Peyer's patch (tissue), 4 donors: ENCODE measurements around the gene DSTYK.

Experiments used
- CTCF ChIP-seq, 6 experiments: fragments of 450-650 bp in 4 of 6; fragments of 200-600 bp in 2 of 6; sonication (generic) in 1 of 6; IDR thresholded peaks; one replicate each; pipeline ENCODE4 v1.5.1; 2017 to 2019; ENCODE audit warnings: antibody characterized with exemption in 6 of 6, mild to moderate bottlenecking in 3 of 6, moderate library complexity in 1 of 6
- POLR2A ChIP-seq, 2 donors: fragments of 450-650 bp; IDR thresholded peaks; one replicate each; pipeline ENCODE4 v1.5.1; 2017; ENCODE audit warnings: antibody characterized with exemption in 2 of 2, mild to moderate bottlenecking in 2 of 2, moderate library complexity in 2 of 2

- no peak for TF ChIP-seq POLR2A (IDR thresholded peaks at IDR 0.05)
- no peak for TF ChIP-seq CTCF (IDR thresholded peaks at IDR 0.05)
These were observed 12.2 kb downstream of the DSTYK start for GRCh38 chr1:205199090-205199930.
